Erythroblast (primary cell): ENCODE results near the gene CDKN2A.

Source experiments
- GATA1 ChIP-seq: IDR thresholded peaks from 2 replicates; pipeline ENCODE4 v1.6.1; 2011; ENCODE audit warnings: low read depth, mild to moderate bottlenecking, control low read depth, low read length, moderate library complexity
- POLR2A ChIP-seq: IDR thresholded peaks from 2 replicates; pipeline ENCODE4 v1.6.1; 2011; ENCODE audit warnings: mild to moderate bottlenecking, low read length

- TF ChIP-seq POLR2A (no peak), GATA1 (no peak)
Observed at GRCh38 chr9:21998026-21998425, 3.8 kb upstream of the CDKN2A start.
